H1 (cell line): ENCODE results near the gene ARL3. TPM values are rescaled to one million over a fixed set of nuclear protein-coding genes. Genes with fewer than 3 reads are reported as not detected.

Experiments used
- CTCF ChIA-PET: fragments of 300-600 bp; sonication (Branson Sonifier 250); formaldehyde crosslinking; loops from one replicate; lab custom pipeline; 2021; ENCODE audit not compliant: partially characterized antibody; lab: Charles Lee
- POLR2A ChIA-PET: fragments of 300-600 bp; sonication (Branson Sonifier 250); formaldehyde crosslinking; loops from one replicate; lab custom pipeline; 2021; ENCODE audit warnings: inconsistent platforms; ENCODE audit not compliant: partially characterized antibody; lab: Charles Lee
- DNase-seq, 2 experiments: peaks; one replicate each; pipeline versions ENCODE4 v3.0.0 to v3.0.0-alpha.2; 2010 to 2022; ENCODE audit warnings: low spot score in 2 of 2, low read depth in 1 of 2, mixed read lengths in 1 of 2
- FAIRE-seq: peaks from 2 replicates; lab custom pipeline; 2011; peaks lifted over from hg19 to GRCh38; lab: Jason Lieb, UNC
- H2AFZ ChIP-seq: 2 replicates; pipeline ENCODE4 v1.8.1; 2012; ENCODE audit warnings: low read length, inconsistent platforms
- H2AK5ac ChIP-seq: 2 replicates; pipeline ENCODE4 v1.6.1; 2013; ENCODE audit warnings: low read depth, low read length
- H2BK120ac ChIP-seq: replicated peaks from 2 replicates; pipeline ENCODE3; 2013; ENCODE audit warnings: low read depth, low read length, inconsistent platforms
- H2BK12ac ChIP-seq: 2 replicates; pipeline ENCODE4 v1.6.1; 2013; ENCODE audit warnings: low read depth, low read length
- H2BK15ac ChIP-seq: 2 replicates; pipeline ENCODE4 v1.6.1; 2013; ENCODE audit warnings: low read length
- H2BK20ac ChIP-seq: 2 replicates; pipeline ENCODE4 v1.6.1; 2013; ENCODE audit warnings: low read length
- H2BK5ac ChIP-seq: 2 replicates; pipeline ENCODE4 v1.6.1; 2013; ENCODE audit warnings: low read depth, low read length
- H3K14ac ChIP-seq: 2 replicates; pipeline ENCODE4 v1.6.1; 2013; ENCODE audit warnings: inconsistent platforms; ENCODE audit not compliant: insufficient read length
- H3K18ac ChIP-seq: 2 replicates; pipeline ENCODE4 v1.6.1; 2013; ENCODE audit warnings: low read length; ENCODE audit errors: extremely low read depth
- H3K23ac ChIP-seq: 2 replicates; pipeline ENCODE4 v1.6.1; 2013; ENCODE audit warnings: inconsistent platforms; ENCODE audit not compliant: insufficient read length
- H3K23me2 ChIP-seq: 2 replicates; pipeline ENCODE4 v1.6.1; 2013; ENCODE audit warnings: low read depth, low read length
- H3K27ac ChIP-seq: 2 replicates; pipeline ENCODE4 v1.6.1; 2011; ENCODE audit warnings: low read depth, low read length, inconsistent platforms
- H3K27me3 ChIP-seq, 4 experiments: replicated peaks in 1 of 4; 1 replicate in 1 of 4; 2 replicates in 3 of 4; pipeline versions ENCODE4 v1.6.1 to v1.8.1; 2011 to 2013; ENCODE audit warnings: low read length in 3 of 4, mild to moderate bottlenecking in 3 of 4, inconsistent platforms in 2 of 4, mixed read lengths in 2 of 4, moderate library complexity in 1 of 4; ENCODE audit not compliant: control insufficient read depth in 3 of 4, insufficient read depth in 3 of 4; ENCODE audit errors: extremely low read depth in 1 of 4
- H3K36me3 ChIP-seq, 4 experiments: 2 replicates each; pipeline versions ENCODE4 v1.6.1 to v1.8.1; 2011 to 2013; ENCODE audit warnings: mild to moderate bottlenecking in 4 of 4, low read length in 3 of 4, moderate library complexity in 2 of 4, control low read depth in 1 of 4, inconsistent platforms in 1 of 4; ENCODE audit not compliant: insufficient read depth in 4 of 4, control insufficient read depth in 2 of 4
- H3K4ac ChIP-seq: replicated peaks from 2 replicates; pipeline ENCODE3; 2013; ENCODE audit warnings: low read length, low read depth, mixed read lengths, inconsistent platforms; ENCODE audit not compliant: insufficient read length
- H3K4me1 ChIP-seq, 4 experiments: replicated peaks in 1 of 4; 1 replicate in 1 of 4; 2 replicates in 3 of 4; pipeline versions ENCODE4 v1.6.1 to v1.8.1; 2011 to 2013; ENCODE audit warnings: low read length in 3 of 4, inconsistent platforms in 2 of 4, mixed read lengths in 1 of 4; ENCODE audit not compliant: insufficient read depth in 4 of 4, control insufficient read depth in 3 of 4
- H3K4me2 ChIP-seq, 2 experiments: 2 replicates each; pipeline versions ENCODE4 v1.6.1 to v1.8.1; 2011 to 2013; ENCODE audit warnings: low read depth in 2 of 2, low read length in 2 of 2, control low read depth in 1 of 2, inconsistent platforms in 1 of 2, mild to moderate bottlenecking in 1 of 2; ENCODE audit not compliant: insufficient read depth in 1 of 2
- H3K4me3 ChIP-seq, 4 experiments: fragments of 200-600, 300-600 bp in 1 of 4; sonication (generic), shearing (Covaris generic), sonication (Bioruptor Twin) in 1 of 4; 2 replicates each; pipeline versions ENCODE4 v1.5.1 to v1.8.1; 2011 to 2016; ENCODE audit warnings: low read length in 4 of 4, low read depth in 3 of 4, control low read depth in 2 of 4, inconsistent platforms in 2 of 4, mild to moderate bottlenecking in 2 of 4, mixed read lengths in 1 of 4, moderate library complexity in 1 of 4; ENCODE audit not compliant: insufficient read depth in 2 of 4; ENCODE audit errors: extremely low read depth in 1 of 4
- H3K56ac ChIP-seq: replicated peaks from 2 replicates; pipeline ENCODE3; 2013; ENCODE audit warnings: low read depth, mild to moderate bottlenecking, mixed read lengths, low read length, inconsistent platforms; ENCODE audit not compliant: insufficient read length
- H3K79me1 ChIP-seq: 2 replicates; pipeline ENCODE4 v1.6.1; 2013; ENCODE audit warnings: low read depth, low read length, control low read depth
- H3K79me2 ChIP-seq, 2 experiments: 2 replicates each; pipeline versions ENCODE4 v1.6.1 to v1.8.1; 2012 to 2013; ENCODE audit warnings: low read length in 2 of 2, mild to moderate bottlenecking in 2 of 2, inconsistent platforms in 1 of 2; ENCODE audit not compliant: insufficient read depth in 2 of 2, control insufficient read depth in 1 of 2
- H3K9ac ChIP-seq, 4 experiments: replicated peaks in 1 of 4; 1 replicate in 1 of 4; 2 replicates in 3 of 4; pipeline versions ENCODE4 v1.6.1 to v1.8.1; 2011 to 2013; ENCODE audit warnings: low read depth in 3 of 4, low read length in 3 of 4, control low read depth in 2 of 4, mild to moderate bottlenecking in 2 of 4, moderate library complexity in 2 of 4, inconsistent platforms in 1 of 4; ENCODE audit errors: extremely low read depth in 1 of 4
- H3K9me3 ChIP-seq, 2 experiments: 2 replicates each; pipeline versions ENCODE4 v1.6.1 to v1.8.1; 2012 to 2013; ENCODE audit warnings: mild to moderate bottlenecking in 2 of 2, moderate library complexity in 2 of 2, control low read depth in 1 of 2, inconsistent platforms in 1 of 2, low read depth in 1 of 2, low read length in 1 of 2, mixed read lengths in 1 of 2; ENCODE audit not compliant: insufficient read depth in 2 of 2
- H4K20me1 ChIP-seq, 2 experiments: replicated peaks in 1 of 2; 2 replicates each; pipeline versions ENCODE3 to v1.8.1; 2011 to 2013; ENCODE audit warnings: inconsistent platforms in 2 of 2, low read length in 2 of 2, mild to moderate bottlenecking in 1 of 2; ENCODE audit not compliant: insufficient read depth in 2 of 2, control insufficient read depth in 1 of 2
- H4K5ac ChIP-seq: 2 replicates; pipeline ENCODE4 v1.6.1; 2013; ENCODE audit warnings: low read length, low read depth, mixed read lengths, inconsistent platforms; ENCODE audit not compliant: insufficient read length
- H4K8ac ChIP-seq: 2 replicates; pipeline ENCODE4 v1.8.0; 2013; ENCODE audit warnings: mild to moderate bottlenecking, moderate library complexity, low read length, inconsistent platforms; ENCODE audit not compliant: insufficient read depth; ENCODE audit errors: extremely low read depth
- H4K91ac ChIP-seq: replicated peaks from 2 replicates; pipeline ENCODE3; 2013; ENCODE audit warnings: low read length, mixed read lengths, inconsistent platforms; ENCODE audit not compliant: insufficient read length
- ASH2L ChIP-seq: fragments of 200-600, 300-600 bp; sonication (generic); IDR thresholded peaks from one replicate; pipeline ENCODE4 v1.7.1; 2017; ENCODE audit warnings: low read length
- CBX5 ChIP-seq: fragments of 300-800, 300-1000 bp; sonication (generic); IDR thresholded peaks from 2 replicates; pipeline ENCODE4 v1.7.1; 2016; ENCODE audit warnings: antibody characterized with exemption, low read length, low read depth
- CREB1 ChIP-seq: IDR thresholded peaks from 2 replicates; pipeline ENCODE4 v1.6.1; 2012; ENCODE audit warnings: inconsistent platforms
- JUND ChIP-seq: IDR thresholded peaks from 2 replicates; pipeline ENCODE4 v1.6.1; 2011; ENCODE audit warnings: mild to moderate bottlenecking, improper control_type of control experiment, low read length
- MAX ChIP-seq: IDR thresholded peaks from 2 replicates; pipeline ENCODE4 v1.6.1; 2012; ENCODE audit warnings: inconsistent platforms
- RNF2 ChIP-seq: fragments of 200-900, 300-1000 bp; sonication (generic); IDR thresholded peaks from 2 replicates; pipeline ENCODE4 v1.7.1; 2016; ENCODE audit warnings: borderline replicate concordance, low read depth, mild to moderate bottlenecking, antibody characterized with exemption, low read length; ENCODE audit not compliant: poor library complexity, severe bottlenecking; ENCODE audit errors: missing control alignments
- RXRA ChIP-seq: IDR thresholded peaks from 2 replicates; pipeline ENCODE4 v1.6.1; 2011; ENCODE audit warnings: low read depth, mild to moderate bottlenecking, low read length, moderate library complexity; ENCODE audit not compliant: insufficient read depth
- SIRT6 ChIP-seq: IDR thresholded peaks from one replicate; pipeline ENCODE4 v1.7.1; 2012; ENCODE audit warnings: low read length, inconsistent platforms
- SIX5 ChIP-seq: IDR thresholded peaks from 2 replicates; pipeline ENCODE4 v1.6.1; 2011; ENCODE audit warnings: mild to moderate bottlenecking, low read depth, low read length
- TAF7 ChIP-seq: optimal IDR thresholded peaks from 2 replicates; pipeline ENCODE3; 2011; ENCODE audit warnings: low read depth, mild to moderate bottlenecking, inconsistent platforms, low read length, moderate library complexity, borderline replicate concordance
- YY1 ChIP-seq: IDR thresholded peaks from 2 replicates; pipeline ENCODE4 v1.6.1; 2011; ENCODE audit warnings: low read depth, mild to moderate bottlenecking, low read length
- WGBS, 2 experiments: shearing (Covaris generic) in 1 of 2; methylation state at CpG; one replicate each; pipeline versions ENCODE4 v1.1.6 to v1.1.7; 2013 to 2015; ENCODE audit warnings: low lambda C conversion rate in 2 of 2, mixed read lengths in 2 of 2, inconsistent platforms in 1 of 2, low coverage in 1 of 2, missing lambda C conversion rate in 1 of 2; ENCODE audit not compliant: insufficient replicate concordance in 2 of 2, insufficient coverage in 1 of 2, insufficient read length in 1 of 2; ENCODE audit errors: extremely low coverage in 1 of 2, missing lambda C conversion rate in 1 of 2; 5-methylcytosine and 5-hydroxymethylcytosine counted together
- polyA plus RNA-seq, 7 experiments: library from polyadenylated mRNA; depleted of rRNA in 3 of 7; stranded (reverse) in 5 of 7; unstranded in 2 of 7; fragments of >200 nt in 5 of 7; fragments of 200-250 nt in 2 of 7; gene quantifications; 1 replicate in 5 of 7; 2 replicates in 1 of 7; 4 replicates in 1 of 7; pipeline versions ENCODE4 v1.2.1 to v1.2.3, GENCODE V29; 2011 to 2013; ENCODE audit warnings: missing spikeins in 2 of 7, mixed read lengths in 2 of 7
- total RNA-seq: library from RNA; stranded (reverse); fragmentation: NEBNext Ultra II Directional; extraction: Animal tissue kit (Norgen Biotek cat#: 25700); gene quantifications from 2 replicates; pipeline ENCODE4 v1.2.1, GENCODE V29; 2021

Gene ARL3
- total and polyA plus RNA-seq, 2 of the 8 experiments (the other 6 are each of a cell fraction or from before 2014, with no cell fraction given) = 8.8 to 16.2 TPM

GRCh38 chr10:102673236-102673818, 40.9 kb downstream of the ARL3 start:
- Histone ChIP-seq H3K79me2 (no peaks in the 10 kb centered on the region), H3K9me3 (no peaks in the 10 kb centered on the region), H4K5ac (no peak overlapping the region), H2AFZ (no peak overlapping the region), H2AK5ac (no peak overlapping the region), H4K91ac (no peak overlapping the region), H3K4me2 (peak overlapping the region in 1 of 2 experiments; percentile 59; a peak in 1 of 4 replicates), H3K9ac (no peak overlapping the region), H3K27ac (no peak overlapping the region), H2BK20ac (no peak overlapping the region), H3K79me1 (no peaks in the 10 kb centered on the region), H3K18ac (no peak overlapping the region), H2BK5ac (no peak overlapping the region), H4K8ac (no peak overlapping the region), H4K20me1 (no peaks in the 10 kb centered on the region), H2BK12ac (no peak overlapping the region), H3K23ac (no peak overlapping the region), H2BK15ac (no peak overlapping the region), H3K14ac (no peak overlapping the region), H3K4me1 (peaks cover 35 to 59% (median 38%) of the 10 kb centered on the region in 4 experiments), H2BK120ac (no peak overlapping the region), H3K4ac (no peak overlapping the region), H3K23me2 (no peaks in the 10 kb centered on the region), H3K36me3 (no peaks in the 10 kb centered on the region), H3K4me3 (no peak overlapping the region), H3K27me3 (no peaks in the 10 kb centered on the region), H3K56ac (no peak overlapping the region)
- 83% methylated on average over 13 of the region's 13 CpGs; no CpG with 5 or more reads in 1 of the 2 experiments for WGBS, 2 experiments
- ChIA-PET POLR2A (interaction anchor here (1.0 to 4.2 kb wide), 4 partner anchors 23 to 69 kb away, joined by 3 to 22 read pairs (median 6); partner anchors contain the start of genes ARL3 and SFXN2), CTCF (interaction anchor here (0.6 to 13.0 kb wide), 10 partner anchors 10 to 250 kb away, joined by 3 to 102 read pairs (median 6); partner anchors contain the start of genes ARL3, SFXN2 and TRIM8)
- DNase-seq (no peak), FAIRE-seq (no peak)
- TF ChIP-seq ASH2L (no peak), RNF2 (no peak), SIRT6 (no peak), CREB1 (no peak), TAF7 (no peak), JUND (no peak), MAX (no peak), YY1 (no peak), RXRA (no peak), SIX5 (no peak), CBX5 (no peak)
